22Rv1 (cell line): ENCODE results near the gene PLEK.

Source experiments
- CTCF ChIP-seq: fragments of 450-650 bp; IDR thresholded peaks from 2 replicates; pipeline ENCODE4 v1.5.1; 2017; ENCODE audit warnings: mild to moderate bottlenecking
- ZFX ChIP-seq: fragments of 450-650 bp; IDR thresholded peaks from 2 replicates; pipeline ENCODE4 v1.6.1; 2017; ENCODE audit warnings: antibody characterized with exemption, borderline replicate concordance

- TF ChIP-seq CTCF (peak; percentile 51), ZFX (no peak)
Measured at GRCh38 chr2:68441994-68442322, 76.9 kb downstream of the PLEK start.
